KMS-11 (cell line): ENCODE results near the gene TTLL11.

Experiments
- H2AFZ ChIP-seq: fragments of 200-600 bp; sonication (generic); 2 replicates; pipeline ENCODE4 v1.6.1; 2016; ENCODE audit warnings: antibody characterized with exemption, mixed run types, low read depth
- H3K27ac ChIP-seq: fragments of 200-600 bp; sonication (generic); 2 replicates; pipeline ENCODE4 v1.6.1; 2016; ENCODE audit warnings: mild to moderate bottlenecking, mixed run types
- H3K27me3 ChIP-seq: fragments of 200-600 bp; sonication (generic); 2 replicates; pipeline ENCODE4 v1.6.1; 2017; ENCODE audit warnings: mild to moderate bottlenecking, low read depth, mixed run types, moderate library complexity; ENCODE audit not compliant: insufficient read depth
- H3K36me3 ChIP-seq: fragments of 200-600 bp; sonication (generic); 2 replicates; pipeline ENCODE4 v1.6.1; 2017; ENCODE audit warnings: mild to moderate bottlenecking, mixed run types; ENCODE audit not compliant: insufficient read depth
- H3K4me1 ChIP-seq: fragments of 200-600 bp; sonication (generic); 2 replicates; pipeline ENCODE4 v1.6.1; 2016; ENCODE audit warnings: mild to moderate bottlenecking, low read depth, mixed run types; ENCODE audit not compliant: poor library complexity, severe bottlenecking
- H3K4me2 ChIP-seq: fragments of 200-600 bp; sonication (generic); 2 replicates; pipeline ENCODE4 v1.7.0; 2016; ENCODE audit warnings: mild to moderate bottlenecking, mixed run types
- H3K4me3 ChIP-seq: fragments of 200-600 bp; sonication (generic); IDR thresholded peaks from 2 replicates; pipeline ENCODE4 v1.6.1; 2017; ENCODE audit warnings: low read depth, low read length, mixed read lengths; ENCODE audit not compliant: insufficient read depth
- H3K79me2 ChIP-seq: fragments of 200-600 bp; sonication (generic); 2 replicates; pipeline ENCODE4 v1.6.1; 2016; ENCODE audit warnings: low read depth, mixed run types; ENCODE audit not compliant: insufficient read depth
- H3K9ac ChIP-seq: fragments of 200-600 bp; sonication (generic); 2 replicates; pipeline ENCODE4 v1.6.1; 2016; ENCODE audit warnings: mild to moderate bottlenecking, mixed run types
- H4K20me1 ChIP-seq: fragments of 200-600 bp; sonication (generic); 2 replicates; pipeline ENCODE4 v1.6.1; 2016; ENCODE audit warnings: mild to moderate bottlenecking, mixed run types; ENCODE audit not compliant: insufficient read depth
- CTCF ChIP-seq: fragments of 200-600 bp; sonication (generic); conservative IDR thresholded peaks from 2 replicates; pipeline ENCODE4 v1.6.1; 2017; ENCODE audit warnings: low read depth, mild to moderate bottlenecking, antibody characterized with exemption, low read length, moderate library complexity, mixed read lengths

Gene TTLL11

GRCh38 chr9:121862371-121863332, 230.5 kb downstream of the TTLL11 start:
- no peak overlapping the region for H3K9ac ChIP-seq
- no peak overlapping the region for H3K4me2 ChIP-seq
- no peak overlapping the region for H3K27ac ChIP-seq
- TF ChIP-seq CTCF = no peak
- no peak overlapping the region for H3K4me3 ChIP-seq
- no peaks in the 10 kb centered on the region for H3K27me3 ChIP-seq
- H2AFZ ChIP-seq = no peak overlapping the region
- no peaks in the 10 kb centered on the region for H3K36me3 ChIP-seq
- no peaks in the 10 kb centered on the region for H3K4me1 ChIP-seq
- no peaks in the 10 kb centered on the region for H3K79me2 ChIP-seq
- no peaks in the 10 kb centered on the region for H4K20me1 ChIP-seq

GRCh38 chr9:121861501-121862180, 231.5 kb downstream of the TTLL11 start:
- H3K27me3 ChIP-seq = no peaks in the 10 kb centered on the region
- H3K4me2 ChIP-seq = no peak overlapping the region
- H3K9ac ChIP-seq = no peak overlapping the region
- no peaks in the 10 kb centered on the region for H3K4me1 ChIP-seq
- TF ChIP-seq CTCF = 0 out of 2 replicates have a peak, but pooled peaks have one; percentile 22
- H3K36me3 ChIP-seq = no peaks in the 10 kb centered on the region
- no peak overlapping the region for H3K4me3 ChIP-seq
- H4K20me1 ChIP-seq = no peaks in the 10 kb centered on the region
- H3K79me2 ChIP-seq = no peaks in the 10 kb centered on the region
- H2AFZ ChIP-seq = no peak overlapping the region
- no peak overlapping the region for H3K27ac ChIP-seq

GRCh38 chr9:121860744-121861143, 232.4 kb downstream of the TTLL11 start:
- Histone ChIP-seq H3K79me2 (no peaks in the 10 kb centered on the region), H3K36me3 (no peaks in the 10 kb centered on the region), H3K27me3 (no peaks in the 10 kb centered on the region), H3K27ac (no peak overlapping the region), H3K4me2 (no peak overlapping the region), H3K9ac (no peak overlapping the region), H3K4me1 (no peaks in the 10 kb centered on the region), H4K20me1 (no peaks in the 10 kb centered on the region), H3K4me3 (no peak overlapping the region), H2AFZ (no peak overlapping the region)
- TF ChIP-seq CTCF = no peak

- Histone ChIP-seq H4K20me1 (no peaks in the 10 kb centered on the region), H3K36me3 (no peaks in the 10 kb centered on the region), H3K9ac (no peak overlapping the region), H3K4me1 (no peaks in the 10 kb centered on the region), H3K27me3 (no peaks in the 10 kb centered on the region), H2AFZ (no peak overlapping the region), H3K4me2 (no peak overlapping the region), H3K27ac (no peak overlapping the region), H3K4me3 (no peak overlapping the region), H3K79me2 (no peaks in the 10 kb centered on the region)
- TF ChIP-seq CTCF = no peak
Observed at GRCh38 chr9:121860213-121860612, 232.9 kb downstream of the TTLL11 start.
